Parathyroid adenoma (tissue), 2 donors: Measurements from ENCODE around the gene TST.

Experiments used
- H2AFZ ChIP-seq: fragments of 300-600 bp; sonication (generic); one replicate; pipeline ENCODE4 v1.7.0; 2017; ENCODE audit warnings: antibody characterized with exemption, mild to moderate bottlenecking
- H3K27ac ChIP-seq: fragments of 300-600 bp; sonication (generic); one replicate; pipeline ENCODE4 v1.7.0; 2017
- H3K27me3 ChIP-seq: fragments of 300-600 bp; sonication (generic); one replicate; pipeline ENCODE4 v1.7.0; 2017; ENCODE audit warnings: low read length; ENCODE audit not compliant: control insufficient read depth, insufficient read depth
- H3K36me3 ChIP-seq: fragments of 300-600 bp; sonication (generic); one replicate; pipeline ENCODE4 v1.7.0; 2017; ENCODE audit warnings: low read length; ENCODE audit not compliant: control insufficient read depth, insufficient read depth
- H3K4me1 ChIP-seq: fragments of 300-600 bp; sonication (generic); one replicate; pipeline ENCODE4 v1.7.0; 2017; ENCODE audit warnings: control low read depth
- H3K4me2 ChIP-seq: fragments of 300-600 bp; sonication (generic); one replicate; pipeline ENCODE4 v1.7.0; 2017; ENCODE audit warnings: low read length
- H3K4me3 ChIP-seq: fragments of 300-600 bp; sonication (generic); one replicate; pipeline ENCODE4 v1.7.0; 2017; ENCODE audit warnings: low read depth, low read length
- H3K79me2 ChIP-seq: fragments of 300-600 bp; sonication (generic); one replicate; pipeline ENCODE4 v1.7.0; 2017; ENCODE audit warnings: control low read depth
- H3K9ac ChIP-seq: fragments of 300-600 bp; sonication (generic); one replicate; pipeline ENCODE4 v1.7.0; 2017; ENCODE audit warnings: mild to moderate bottlenecking
- H3K9me3 ChIP-seq: fragments of 300-600 bp; sonication (generic); one replicate; pipeline ENCODE4 v1.7.0; 2017; ENCODE audit warnings: low read length; ENCODE audit not compliant: control insufficient read depth
- CTCF ChIP-seq: fragments of 300-600 bp; sonication (generic); IDR thresholded peaks from one replicate; pipeline ENCODE4 v1.7.0; 2017; ENCODE audit warnings: antibody characterized with exemption, mild to moderate bottlenecking
- donor health status: primary hyperparathyroidism.

The TST gene

GRCh38 chr22:37010976-37011375, 8.3 kb downstream of the TST start:
- no peak overlapping the region for H3K4me3 ChIP-seq
- TF ChIP-seq CTCF = no peak
- no peak overlapping the region for H3K4me2 ChIP-seq
- no peak overlapping the region for H3K27ac ChIP-seq
- no peak overlapping the region for H3K9ac ChIP-seq
- no peaks in the 10 kb centered on the region for H3K4me1 ChIP-seq
- H3K36me3 ChIP-seq = no peaks in the 10 kb centered on the region
- no peaks in the 10 kb centered on the region for H3K79me2 ChIP-seq
- no peaks in the 10 kb centered on the region for H3K27me3 ChIP-seq
- no peak overlapping the region for H2AFZ ChIP-seq
- H3K9me3 ChIP-seq = no peaks in the 10 kb centered on the region

- H3K4me3 ChIP-seq = no peak overlapping the region
- H3K36me3 ChIP-seq = no peaks in the 10 kb centered on the region
- H3K27me3 ChIP-seq = no peaks in the 10 kb centered on the region
- H2AFZ ChIP-seq = no peak overlapping the region
- no peaks in the 10 kb centered on the region for H3K79me2 ChIP-seq
- H3K4me1 ChIP-seq = no peaks in the 10 kb centered on the region
- no peak overlapping the region for H3K9ac ChIP-seq
- H3K27ac ChIP-seq = no peak overlapping the region
- no peaks in the 10 kb centered on the region for H3K9me3 ChIP-seq
- TF ChIP-seq CTCF = no peak
- H3K4me2 ChIP-seq = no peak overlapping the region
Observed at GRCh38 chr22:37010174-37010573, 9.1 kb downstream of the TST start.

GRCh38 chr22:37009490-37009889, 9.8 kb downstream of the TST start:
- no peak overlapping the region for H2AFZ ChIP-seq
- no peak overlapping the region for H3K4me3 ChIP-seq
- H3K27ac ChIP-seq = no peak overlapping the region
- H3K36me3 ChIP-seq = no peaks in the 10 kb centered on the region
- H3K27me3 ChIP-seq = no peaks in the 10 kb centered on the region
- TF ChIP-seq CTCF = no peak
- no peaks in the 10 kb centered on the region for H3K9me3 ChIP-seq
- no peak overlapping the region for H3K4me2 ChIP-seq
- H3K4me1 ChIP-seq = no peaks in the 10 kb centered on the region
- H3K79me2 ChIP-seq = no peaks in the 10 kb centered on the region
- H3K9ac ChIP-seq = no peak overlapping the region

GRCh38 chr22:37008365-37008764, 10.9 kb downstream of the TST start:
- no peaks in the 10 kb centered on the region for H3K36me3 ChIP-seq
- no peak overlapping the region for H3K4me2 ChIP-seq
- no peak overlapping the region for H3K4me3 ChIP-seq
- no peaks in the 10 kb centered on the region for H3K4me1 ChIP-seq
- H3K9ac ChIP-seq = no peak overlapping the region
- H3K9me3 ChIP-seq = no peaks in the 10 kb centered on the region
- H3K79me2 ChIP-seq = no peaks in the 10 kb centered on the region
- H3K27me3 ChIP-seq = no peaks in the 10 kb centered on the region
- no peak overlapping the region for H2AFZ ChIP-seq
- TF ChIP-seq CTCF = no peak
- no peak overlapping the region for H3K27ac ChIP-seq

GRCh38 chr22:37007651-37008050, 11.6 kb downstream of the TST start:
- Histone ChIP-seq H3K9ac (no peak overlapping the region), H3K27ac (no peak overlapping the region)

More at GRCh38 chr22:37007651-37008050, 11.6 kb downstream of the TST start:
- no peak overlapping the region for H2AFZ ChIP-seq
- TF ChIP-seq CTCF = no peak
- no peaks in the 10 kb centered on the region for H3K36me3 ChIP-seq
- no peaks in the 10 kb centered on the region for H3K27me3 ChIP-seq
- no peak overlapping the region for H3K4me2 ChIP-seq
- no peaks in the 10 kb centered on the region for H3K9me3 ChIP-seq
- no peaks in the 10 kb centered on the region for H3K79me2 ChIP-seq
- no peaks in the 10 kb centered on the region for H3K4me1 ChIP-seq
- H3K4me3 ChIP-seq = no peak overlapping the region
